ENCODE results near the gene ARHGEF39. TPM values are rescaled to one million over a fixed set of nuclear protein-coding genes. Genes with fewer than 3 reads are reported as not detected.

Gene ARHGEF39
- polyA plus RNA-seq, 3 donors: 0.13 to 0.53 (median 0.42) TPM

GRCh38 chr9:35687972-35688557 is 23.1 kb upstream of the ARHGEF39 start:
- Histone ChIP-seq H3K4me3 (replicated peaks in 1 of 3; ENCODE audit: low read depth in 2 of 3, low read length in 3 of 3) (no peak overlapping the region), H2AFZ (ENCODE audit: insufficient read depth, low read depth, low read length, poor library complexity, severe bottlenecking) (no peak overlapping the region), H3K27me3 (ENCODE audit: control insufficient read depth in 2 of 2, insufficient read depth in 2 of 2, low read length in 2 of 2) (peaks cover 0 to 15% of the 10 kb centered on the region in 2 donors), H4K20me1 (ENCODE audit: insufficient read depth, low read length) (no peaks in the 10 kb centered on the region), H3K27ac (ENCODE audit: low read depth in 1 of 2, low read length in 2 of 2) (no peak overlapping the region), H3K4me2 (replicated peaks; ENCODE audit: extremely low read depth, low read length, poor library complexity, severe bottlenecking) (no peak overlapping the region), H3K9ac (ENCODE audit: insufficient read depth, low read length, poor library complexity, severe bottlenecking) (no peak overlapping the region), H3K4me1 (ENCODE audit: control insufficient read depth in 1 of 2, insufficient read depth in 2 of 2, low read length in 2 of 2) (peaks cover 14 to 21% of the 10 kb centered on the region in 2 donors), H3K36me3 (replicated peaks in 1 of 2; ENCODE audit: control insufficient read depth in 1 of 2, insufficient read depth in 2 of 2, low read length in 2 of 2) (no peaks in the 10 kb centered on the region), H3K9me3 (replicated peaks in 1 of 2; ENCODE audit: control insufficient read depth in 1 of 2, insufficient read depth in 1 of 2, low read length in 2 of 2) (no peaks in the 10 kb centered on the region), H3K79me2 (ENCODE audit: insufficient read depth, low read length) (no peaks in the 10 kb centered on the region)
- DNase-seq: no peak
- no peak overlapping the region for H3K4me3 Mint-ChIP-seq
- H3K36me3 Mint-ChIP-seq: no peaks in the 10 kb centered on the region
- no peak for TF ChIP-seq CTCF (IDR thresholded peaks at IDR 0.05)
- intact Hi-C loops (cut with micrococcal nuclease): no loop called here
- 100% methylated on average over 1 of the region's 2 CpGs for WGBS (ENCODE audit: insufficient coverage)
- H3K27me3 Mint-ChIP-seq (ENCODE audit: low read depth in 3 of 3): peaks cover 4 to 24% (median 6%) of the 10 kb centered on the region in 3 donors
- peaks cover 10% of the 10 kb centered on the region for H3K4me1 Mint-ChIP-seq
- peaks cover 0 to 3% (median 0%) of the 10 kb centered on the region in 7 donors for H3K9me3 Mint-ChIP-seq
- H3K27ac Mint-ChIP-seq: no peak overlapping the region

- no peaks in the 10 kb centered on the region for H3K79me2 ChIP-seq (ENCODE audit: insufficient read depth, low read length)
- no peak overlapping the region for H3K27ac ChIP-seq (ENCODE audit: low read depth in 1 of 2, low read length in 2 of 2)
- no peak overlapping the region for H3K9ac ChIP-seq (ENCODE audit: insufficient read depth, low read length, poor library complexity, severe bottlenecking)
- peaks cover 14 to 21% of the 10 kb centered on the region in 2 donors for H3K4me1 ChIP-seq (ENCODE audit: control insufficient read depth in 1 of 2, insufficient read depth in 2 of 2, low read length in 2 of 2)
- Mint-ChIP-seq H3K4me3 (no peak overlapping the region), H3K9me3 (peaks cover 0 to 3% (median 0%) of the 10 kb centered on the region in 7 donors), H3K36me3 (no peaks in the 10 kb centered on the region), H3K27me3 (ENCODE audit: low read depth in 3 of 3) (peaks cover 4 to 24% (median 6%) of the 10 kb centered on the region in 3 donors), H3K27ac (no peak overlapping the region), H3K4me1 (peaks cover 10% of the 10 kb centered on the region)
- H3K9me3 ChIP-seq (replicated peaks in 1 of 2; ENCODE audit: control insufficient read depth in 1 of 2, insufficient read depth in 1 of 2, low read length in 2 of 2): no peaks in the 10 kb centered on the region
- H3K36me3 ChIP-seq (replicated peaks in 1 of 2; ENCODE audit: control insufficient read depth in 1 of 2, insufficient read depth in 2 of 2, low read length in 2 of 2): no peaks in the 10 kb centered on the region
- no peak for TF ChIP-seq CTCF (IDR thresholded peaks at IDR 0.05)
- H3K4me3 ChIP-seq (replicated peaks in 1 of 3; ENCODE audit: low read depth in 2 of 3, low read length in 3 of 3): no peak overlapping the region
- H3K27me3 ChIP-seq (ENCODE audit: control insufficient read depth in 2 of 2, insufficient read depth in 2 of 2, low read length in 2 of 2): peaks cover 0 to 15% of the 10 kb centered on the region in 2 donors
- no peak for DNase-seq
- H3K4me2 ChIP-seq (replicated peaks; ENCODE audit: extremely low read depth, low read length, poor library complexity, severe bottlenecking): no peak overlapping the region
- no peak overlapping the region for H2AFZ ChIP-seq (ENCODE audit: insufficient read depth, low read depth, low read length, poor library complexity, severe bottlenecking)
- H4K20me1 ChIP-seq (ENCODE audit: insufficient read depth, low read length): no peaks in the 10 kb centered on the region
- 95% methylated on average over 2 of the region's 2 CpGs for WGBS (ENCODE audit: insufficient coverage)
- intact Hi-C loops (cut with micrococcal nuclease): no loop called here
Observed at GRCh38 chr9:35687306-35687705, 22.3 kb upstream of the ARHGEF39 start.
